T47D (cell line): ENCODE measurements around the gene ATG16L1.

Source experiments
- DNase-seq, 2 experiments: peaks; one replicate each; pipeline versions ENCODE4 v3.0.0 to v3.0.0-alpha.2; 2011 to 2012; ENCODE audit warnings: low read depth in 1 of 2, low spot score in 1 of 2
- JUND ChIP-seq: IDR thresholded peaks from 2 replicates; pipeline ENCODE4 v1.6.1; 2012; ENCODE audit warnings: low read depth
- in situ Hi-C: cut with HindIII; loops from 2 replicates; pipeline ENCODE4 v1.10.0; 2016; ENCODE audit warnings: low sequenced_read_pairs, low pct_unique_long_range_greater_than_20kb

ATG16L1 gene

GRCh38 chr2:233250985-233251305, 528 bp upstream of the ATG16L1 start:
- no peak for DNase-seq
- no peak for TF ChIP-seq JUND
- in situ Hi-C loops, result no loop called here

GRCh38 chr2:233252227-233252626, 754 bp downstream of the ATG16L1 start:
- in situ Hi-C loops, result no loop called here

GRCh38 chr2:233255151-233255550, 3.7 kb downstream of the ATG16L1 start:
- in situ Hi-C loops, result no loop called here
- TF ChIP-seq JUND, result no peak
- DNase-seq, result no peak

More at GRCh38 chr2:233252227-233252626, 754 bp downstream of the ATG16L1 start:
- no peak for DNase-seq
- TF ChIP-seq JUND, result no peak

GRCh38 chr2:233256048-233256447, 4.6 kb downstream of the ATG16L1 start:
- in situ Hi-C loops, result no loop called here
- no peak for TF ChIP-seq JUND
- DNase-seq, result no peak

GRCh38 chr2:233258211-233258610, 6.7 kb downstream of the ATG16L1 start:
- no peak for DNase-seq
- in situ Hi-C loops, result no loop called here
- TF ChIP-seq JUND, result no peak

- DNase-seq, result no peak
- no peak for TF ChIP-seq JUND
- in situ Hi-C loops, result no loop called here
Measured at GRCh38 chr2:233259730-233260129, 8.3 kb downstream of the ATG16L1 start.

GRCh38 chr2:233260661-233261060, 9.2 kb downstream of the ATG16L1 start:
- in situ Hi-C loops, result no loop called here
- TF ChIP-seq JUND, result no peak
- no peak for DNase-seq

- no peak for DNase-seq
- TF ChIP-seq JUND, result no peak
- in situ Hi-C loops, result no loop called here
Measured at GRCh38 chr2:233261819-233262555, 10.5 kb downstream of the ATG16L1 start.

GRCh38 chr2:233262562-233262961, 11.1 kb downstream of the ATG16L1 start:
- no peak for DNase-seq
- in situ Hi-C loops, result no loop called here
- TF ChIP-seq JUND, result no peak

GRCh38 chr2:233263045-233263570, 11.6 kb downstream of the ATG16L1 start:
- no peak for DNase-seq
- no peak for TF ChIP-seq JUND
- in situ Hi-C loops, result no loop called here

- DNase-seq, result no peak
- no peak for TF ChIP-seq JUND
- in situ Hi-C loops, result no loop called here
Measured at GRCh38 chr2:233264667-233265066, 13.2 kb downstream of the ATG16L1 start.

- TF ChIP-seq JUND, result no peak
- DNase-seq, result no peak
- in situ Hi-C loops, result no loop called here
Measured at GRCh38 chr2:233265899-233266431, 14.5 kb downstream of the ATG16L1 start.

- in situ Hi-C loops, result no loop called here
- no peak for TF ChIP-seq JUND
- DNase-seq, result no peak
Measured at GRCh38 chr2:233266481-233266880, 15.0 kb downstream of the ATG16L1 start.

GRCh38 chr2:233267516-233268245, 16.2 kb downstream of the ATG16L1 start:
- no peak for DNase-seq
- no peak for TF ChIP-seq JUND
- in situ Hi-C loops, result no loop called here
